ENCODE results near the gene KLK12. TPM values are rescaled to one million over a fixed set of nuclear protein-coding genes. Genes with fewer than 3 reads are reported as not detected.

Gene KLK12
- polyA plus RNA-seq, 1 donor from 2014 or later = not detected

DNA sequence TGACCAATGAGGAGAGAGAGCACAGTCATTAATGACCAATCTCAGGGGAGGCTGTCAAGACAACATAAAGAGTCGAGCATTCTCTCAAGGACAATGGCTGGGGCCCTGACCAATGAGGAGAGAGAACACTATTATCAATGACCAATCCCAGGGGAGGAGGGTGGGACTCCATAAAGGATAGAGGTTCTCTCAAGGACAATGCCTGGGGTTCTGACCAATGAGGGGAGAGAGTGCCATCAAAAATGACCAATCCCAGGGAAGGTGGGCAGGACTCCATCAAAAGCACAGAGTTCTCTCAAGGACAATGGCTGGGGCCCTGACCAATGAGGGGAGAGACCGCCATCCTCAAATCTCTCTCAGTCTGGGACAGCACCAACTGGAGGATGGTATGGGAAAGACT is 5.1 kb downstream of the KLK12 start:
- H3F3A ChIP-seq (ENCODE audit: insufficient read depth, low read length, poor library complexity, severe bottlenecking) = no peaks in the 10 kb centered on the region
- no peak overlapping the region for H2AFZ ChIP-seq (ENCODE audit: low read depth, low read length)
- no peaks in the 10 kb centered on the region for H4K20me1 ChIP-seq (ENCODE audit: insufficient read depth)
- H3K79me2 ChIP-seq (replicated peaks; ENCODE audit: insufficient read depth, low read length) = no peaks in the 10 kb centered on the region
- H3K36me3 ChIP-seq (ENCODE audit: insufficient read depth, low read length) = no peaks in the 10 kb centered on the region
- no peak overlapping the region for H3K4me3 ChIP-seq (ENCODE audit: low read length)
- no peak overlapping the region for H3K4me2 ChIP-seq (ENCODE audit: low read length)
- no peak overlapping the region for H3K27ac ChIP-seq (ENCODE audit: low read length)
- H3K9me2 ChIP-seq (ENCODE audit: insufficient read depth, low read length) = no peaks in the 10 kb centered on the region
- TF ChIP-seq TAF1 (IDR thresholded peaks at IDR 0.05; ENCODE audit: low read depth) (no peak), SMC3 (conservative IDR thresholded peaks at IDR 0.05; ENCODE audit: poor library complexity) (no peak), RAD21 (conservative IDR thresholded peaks at IDR 0.05) (no peak), REST (IDR thresholded peaks at IDR 0.05; ENCODE audit: borderline replicate concordance) (no peak), POLR2AphosphoS5 (IDR thresholded peaks at IDR 0.05) (no peak)
- no peaks in the 10 kb centered on the region for H3K27me3 ChIP-seq (ENCODE audit: insufficient read depth, low read depth, low read length)
- no peaks in the 10 kb centered on the region for H3K9me3 ChIP-seq (ENCODE audit: low read length)
- no peak overlapping the region for H3K9ac ChIP-seq (ENCODE audit: low read length)

DNA sequence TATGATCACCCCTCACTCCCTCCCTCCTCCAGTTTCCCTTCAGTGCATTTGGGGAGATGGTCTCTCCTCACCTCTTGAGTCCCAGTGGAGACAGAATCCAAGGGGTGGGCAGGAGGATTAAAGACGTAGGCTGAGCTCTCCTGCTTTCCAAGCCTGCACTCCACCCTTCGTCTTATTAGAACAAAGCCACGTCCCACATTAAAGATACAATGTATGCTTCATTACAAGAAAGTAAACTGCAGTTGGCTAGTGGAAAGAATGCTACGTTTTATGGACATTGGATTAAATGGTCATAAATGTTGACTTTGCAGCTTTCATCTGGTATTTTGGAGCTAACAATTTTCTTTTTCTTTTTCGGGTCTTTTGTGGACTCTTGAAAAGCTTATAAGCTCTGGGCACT is 6.9 kb downstream of the KLK12 start:
- no peak overlapping the region for H3K4me2 ChIP-seq (ENCODE audit: low read length)
- no peak overlapping the region for H3K9ac ChIP-seq (ENCODE audit: low read length)
- no peaks in the 10 kb centered on the region for H4K20me1 ChIP-seq (ENCODE audit: insufficient read depth)
- TF ChIP-seq RAD21 (conservative IDR thresholded peaks at IDR 0.05) (no peak), MXI1 (conservative IDR thresholded peaks at IDR 0.05; ENCODE audit: poor library complexity, severe bottlenecking) (no peak), EP300 (conservative IDR thresholded peaks at IDR 0.05; ENCODE audit: poor library complexity, severe bottlenecking) (no peak), REST (IDR thresholded peaks at IDR 0.05; ENCODE audit: borderline replicate concordance) (no peak), EZH2 (IDR thresholded peaks at IDR 0.05; ENCODE audit: borderline replicate concordance, insufficient read depth, low read length, poor library complexity, severe bottlenecking) (no peak), TAF1 (IDR thresholded peaks at IDR 0.05; ENCODE audit: low read depth) (no peak), POLR2AphosphoS5 (IDR thresholded peaks at IDR 0.05) (no peak), SMC3 (conservative IDR thresholded peaks at IDR 0.05; ENCODE audit: poor library complexity) (no peak)
- TF ChIP-seq, protein P1, sequence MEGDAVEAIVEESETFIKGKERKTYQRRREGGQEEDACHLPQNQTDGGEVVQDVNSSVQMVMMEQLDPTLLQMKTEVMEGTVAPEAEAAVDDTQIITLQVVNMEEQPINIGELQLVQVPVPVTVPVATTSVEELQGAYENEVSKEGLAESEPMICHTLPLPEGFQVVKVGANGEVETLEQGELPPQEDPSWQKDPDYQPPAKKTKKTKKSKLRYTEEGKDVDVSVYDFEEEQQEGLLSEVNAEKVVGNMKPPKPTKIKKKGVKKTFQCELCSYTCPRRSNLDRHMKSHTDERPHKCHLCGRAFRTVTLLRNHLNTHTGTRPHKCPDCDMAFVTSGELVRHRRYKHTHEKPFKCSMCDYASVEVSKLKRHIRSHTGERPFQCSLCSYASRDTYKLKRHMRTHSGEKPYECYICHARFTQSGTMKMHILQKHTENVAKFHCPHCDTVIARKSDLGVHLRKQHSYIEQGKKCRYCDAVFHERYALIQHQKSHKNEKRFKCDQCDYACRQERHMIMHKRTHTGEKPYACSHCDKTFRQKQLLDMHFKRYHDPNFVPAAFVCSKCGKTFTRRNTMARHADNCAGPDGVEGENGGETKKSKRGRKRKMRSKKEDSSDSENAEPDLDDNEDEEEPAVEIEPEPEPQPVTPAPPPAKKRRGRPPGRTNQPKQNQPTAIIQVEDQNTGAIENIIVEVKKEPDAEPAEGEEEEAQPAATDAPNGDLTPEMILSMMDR (IDR thresholded peaks at IDR 0.05; ENCODE audit: poor library complexity, severe bottlenecking) = no peak
- no peak overlapping the region for H2AFZ ChIP-seq (ENCODE audit: low read depth, low read length)
- H3K27ac ChIP-seq (ENCODE audit: low read length) = no peak overlapping the region
- no peaks in the 10 kb centered on the region for H3K9me2 ChIP-seq (ENCODE audit: insufficient read depth, low read length)
- H3K4me3 ChIP-seq (ENCODE audit: low read length) = no peak overlapping the region
- no peaks in the 10 kb centered on the region for H3K79me2 ChIP-seq (replicated peaks; ENCODE audit: insufficient read depth, low read length)
- H3F3A ChIP-seq (ENCODE audit: insufficient read depth, low read length, poor library complexity, severe bottlenecking) = no peaks in the 10 kb centered on the region
- no peaks in the 10 kb centered on the region for H3K36me3 ChIP-seq (ENCODE audit: insufficient read depth, low read length)
- H3K27me3 ChIP-seq (ENCODE audit: insufficient read depth, low read depth, low read length) = no peaks in the 10 kb centered on the region
- no peaks in the 10 kb centered on the region for H3K9me3 ChIP-seq (ENCODE audit: low read length)

Data from neural cell (in vitro differentiated cells).